C1 segment of cervical spinal cord (tissue), 14 donors: ENCODE data around the gene MSH5.
"Not testable (repeated sequence)": the region's sequence is repeated elsewhere in the genome, so short reads cannot be mapped to it uniquely, and the experiment has no call there.

Source experiments
- DNase-seq, 14 donors: peaks; one replicate each; lab custom pipeline; 2025; lab: John Stamatoyannopoulos, UW

MSH5 gene

GRCh38 chr6:31778193-31778592 is 38.4 kb downstream of the MSH5 start:
- no peak for DNase-seq

- DNase-seq, result no peak
Measured at GRCh38 chr6:31778999-31779885, 39.4 kb downstream of the MSH5 start.

GRCh38 chr6:31779908-31780307 is 40.1 kb downstream of the MSH5 start:
- no peak for DNase-seq

GRCh38 chr6:31780507-31781243 is 40.9 kb downstream of the MSH5 start:
- DNase-seq, result no peak

- DNase-seq, result no peak
Measured at GRCh38 chr6:31781244-31782125, 41.7 kb downstream of the MSH5 start.

- DNase-seq, result no peak
Measured at GRCh38 chr6:31782126-31782855, 42.5 kb downstream of the MSH5 start.

GRCh38 chr6:31784098-31784925 is 44.5 kb downstream of the MSH5 start:
- peak in 2 of 14 donors; percentile 27 to 35 for DNase-seq

- DNase-seq, result no peak
Measured at GRCh38 chr6:31785475-31785874, 45.7 kb downstream of the MSH5 start.

- DNase-seq, result peak in 1 of 14 donors; percentile 16
Measured at GRCh38 chr6:31791324-31792089, 51.7 kb downstream of the MSH5 start.

- no peak for DNase-seq
Measured at GRCh38 chr6:31792090-31792374, 52.2 kb downstream of the MSH5 start.

GRCh38 chr6:31792761-31793171 is 53.0 kb downstream of the MSH5 start:
- no peak for DNase-seq

GRCh38 chr6:31793927-31794245 is 54.1 kb downstream of the MSH5 start:
- DNase-seq, result not testable (repeated sequence)

- no peak for DNase-seq
Measured at GRCh38 chr6:31794294-31794865, 54.6 kb downstream of the MSH5 start.

GRCh38 chr6:31794866-31795615 is 55.2 kb downstream of the MSH5 start:
- DNase-seq, result peak in 1 of 14 donors; percentile 58

- peak in 13 of 14 donors; percentile 59 to 93 (median 84) for DNase-seq
Measured at GRCh38 chr6:31795616-31796298, 56.0 kb downstream of the MSH5 start, which contains the start of gene VARS1. TSS of gene VARS1 (minus strand) at chr6:31795752. CDS start at chr6:31795217, 535 bp downstream.

GRCh38 chr6:31796993-31797385 is 57.2 kb downstream of the MSH5 start:
- no peak for DNase-seq

GRCh38 chr6:31797588-31797987 is 57.8 kb downstream of the MSH5 start:
- DNase-seq, result no peak

GRCh38 chr6:31799781-31800180 is 60.0 kb downstream of the MSH5 start:
- DNase-seq, result no peak
